GM08714 (cell line): ENCODE data around the gene ELFN1.

Experiments
- H3K4me3 ChIP-seq: fragments of 200-500 bp; sonication (Bioruptor generic); 2 replicates; pipeline ENCODE4 v1.5.1; 2014; ENCODE audit warnings: mild to moderate bottlenecking, low read length, inconsistent platforms
- ZNF274 ChIP-seq: IDR thresholded peaks from 2 replicates; pipeline ENCODE4 v1.6.1; 2012; ENCODE audit warnings: mild to moderate bottlenecking, low read depth, low read length

Gene ELFN1

DNA sequence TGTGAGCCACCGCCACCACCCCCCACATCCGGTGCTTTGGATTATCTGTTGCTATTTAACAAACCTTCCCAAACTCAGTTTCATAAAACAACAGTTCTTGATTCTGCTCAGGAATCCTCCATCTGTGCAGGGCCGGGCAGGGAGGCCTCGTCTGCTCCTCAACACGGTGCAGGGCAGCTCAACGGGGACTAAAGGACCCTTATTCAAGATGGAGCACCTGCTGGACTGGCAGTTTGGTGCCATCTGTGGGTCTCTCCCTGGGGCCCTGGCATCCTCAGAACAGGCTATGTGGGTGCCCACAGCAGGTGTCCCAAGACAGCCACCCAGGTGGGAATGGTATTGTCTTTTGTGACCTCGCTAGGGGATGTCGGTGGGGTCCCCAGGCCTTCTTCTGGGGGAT, 31.0 kb upstream of the ELFN1 start:
- TF ChIP-seq ZNF274, result no peak
- H3K4me3 ChIP-seq, result no peak overlapping the region

DNA sequence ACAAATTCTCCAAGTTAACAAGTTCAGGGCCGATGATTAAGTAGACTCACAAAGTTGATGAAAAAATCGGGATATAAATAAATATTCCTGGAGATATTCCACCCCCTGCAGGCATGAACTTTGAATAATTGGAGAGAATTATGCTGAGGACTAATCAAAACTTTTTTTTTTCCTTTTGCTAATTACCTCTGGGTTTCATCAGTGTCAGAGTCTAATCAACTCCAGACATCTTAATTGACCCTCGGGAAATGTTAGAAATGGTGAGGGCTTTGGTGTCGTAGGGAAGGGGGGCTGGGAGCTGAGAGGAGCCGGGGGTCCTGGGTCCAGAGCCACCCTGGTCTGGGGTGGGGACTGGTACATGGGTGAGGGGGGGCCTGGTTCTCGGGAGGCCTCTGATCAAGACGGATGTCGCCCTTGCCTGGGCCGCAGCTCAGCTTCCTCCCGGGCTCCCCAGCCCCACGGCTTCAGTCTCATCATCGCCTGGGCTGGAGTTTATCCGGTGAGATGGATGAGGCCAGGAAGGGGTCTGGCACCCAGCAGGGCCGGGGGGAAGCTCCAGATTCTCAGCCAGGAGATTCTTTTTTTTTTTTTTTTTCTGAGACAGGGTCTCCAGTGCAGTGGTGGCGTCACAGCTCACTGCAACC, 30.4 kb upstream of the ELFN1 start:
- H3K4me3 ChIP-seq, result no peak overlapping the region
- TF ChIP-seq ZNF274, result no peak

DNA sequence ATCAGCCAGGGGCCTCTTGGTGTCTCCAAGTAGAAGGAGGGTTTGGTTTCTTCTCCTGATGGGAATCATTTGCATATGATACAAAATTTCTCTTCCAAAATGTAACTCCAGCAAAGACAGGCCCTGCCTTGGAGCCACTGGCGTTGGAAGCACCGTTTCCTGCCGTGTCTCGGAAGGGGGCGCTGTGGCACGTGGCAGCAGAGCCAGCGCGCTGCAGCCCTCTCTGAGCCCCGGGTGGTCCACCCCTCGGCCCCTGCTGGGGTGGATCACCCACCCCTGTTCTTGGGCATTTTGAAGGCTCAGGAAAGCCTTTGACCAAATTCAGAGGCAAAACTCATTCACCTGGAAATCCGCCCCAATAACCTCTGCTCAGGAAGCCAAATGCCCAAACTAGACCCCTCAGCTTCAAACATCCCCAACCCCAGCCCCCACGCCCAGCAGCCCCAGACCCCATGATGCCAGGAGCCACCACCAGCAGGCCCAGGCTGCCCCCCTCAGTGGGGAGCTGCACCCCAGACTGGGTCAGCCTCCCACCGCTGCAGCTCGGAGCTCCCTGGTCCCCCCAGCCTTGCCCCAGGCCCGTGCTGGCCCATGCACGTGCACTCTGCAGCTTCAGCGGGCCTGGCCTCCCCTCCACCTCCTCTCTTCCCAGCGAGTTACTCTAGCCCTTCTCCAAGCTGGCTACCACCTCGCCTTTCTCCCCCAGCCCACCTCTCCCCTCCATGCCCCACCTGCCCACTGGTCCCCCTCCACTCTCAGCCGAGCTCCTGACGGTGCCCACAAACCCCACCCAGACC, 29.5 kb upstream of the ELFN1 start:
- no peak for TF ChIP-seq ZNF274
- no peak overlapping the region for H3K4me3 ChIP-seq

DNA sequence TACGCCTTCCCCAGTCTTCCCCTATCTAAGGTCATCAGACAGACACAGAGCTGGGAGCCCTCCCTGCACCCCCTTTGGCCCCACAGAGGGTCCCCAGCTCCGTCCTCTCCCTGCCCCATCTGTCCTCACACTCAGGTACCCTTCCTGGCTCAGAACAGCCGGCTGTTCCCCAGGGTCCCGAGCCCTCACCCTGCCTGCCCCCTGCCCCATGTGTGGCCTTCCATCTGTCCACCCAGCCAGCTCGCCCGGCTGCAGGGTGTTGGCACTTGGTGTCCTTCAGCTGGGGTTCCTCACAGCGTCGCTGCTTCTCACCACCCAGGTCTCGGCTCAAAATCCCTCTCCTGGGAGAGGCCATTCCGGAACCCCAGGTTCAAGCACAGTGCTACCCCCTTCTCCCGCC, 28.9 kb upstream of the ELFN1 start:
- TF ChIP-seq ZNF274, result no peak
- no peak overlapping the region for H3K4me3 ChIP-seq

DNA sequence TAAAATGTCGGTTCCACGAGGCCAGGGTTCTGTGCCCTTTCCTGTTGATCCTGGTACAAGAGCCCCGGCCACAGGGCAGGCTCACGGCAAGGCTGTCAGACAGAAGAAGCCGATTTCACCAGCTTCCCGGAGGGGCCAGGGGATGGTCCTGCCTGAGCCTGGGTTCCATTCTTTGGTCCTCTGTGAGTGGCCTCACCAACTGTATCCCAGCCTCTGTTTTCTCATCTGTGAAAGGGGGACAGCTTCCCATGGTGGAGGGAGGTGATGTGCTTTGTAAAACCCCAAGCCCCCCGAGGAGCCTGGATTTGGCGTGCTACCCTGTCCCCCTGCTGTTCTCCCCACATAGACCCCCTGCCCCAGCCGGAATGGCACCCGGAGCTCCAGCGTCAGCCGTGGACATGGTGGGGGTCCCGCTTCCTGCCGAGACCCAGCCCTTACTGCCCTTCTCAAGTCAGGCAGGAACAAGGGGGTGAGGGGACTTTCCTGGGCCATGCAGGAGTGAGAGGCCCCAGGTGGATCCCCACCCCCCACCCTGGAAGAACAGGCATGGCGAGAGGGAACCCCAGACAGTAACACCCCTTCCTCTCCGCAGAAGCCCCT, 28.3 kb upstream of the ELFN1 start:
- no peak for TF ChIP-seq ZNF274

DNA sequence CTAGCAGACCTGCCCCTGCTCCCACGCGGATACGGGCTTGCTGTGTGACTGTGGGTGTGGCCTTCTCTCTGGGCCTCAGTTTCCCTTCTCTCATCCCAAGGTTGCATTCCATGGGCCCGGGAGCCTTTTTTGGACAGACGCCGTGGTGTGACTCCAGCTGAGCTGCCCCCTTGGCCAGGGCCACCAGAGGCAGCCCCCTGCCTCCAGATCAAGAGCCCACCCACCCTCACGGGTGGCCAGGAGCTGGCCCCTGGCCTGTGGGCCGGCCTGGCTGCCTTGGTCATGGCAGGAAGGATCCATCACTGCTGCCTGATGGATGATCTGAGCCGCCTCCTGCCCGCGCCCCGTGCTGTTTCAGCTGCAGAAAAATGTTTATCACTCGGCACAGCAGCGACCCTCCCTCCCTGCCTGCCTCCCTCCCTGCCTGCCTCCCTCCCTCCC, 27.8 kb upstream of the ELFN1 start:
- H3K4me3 ChIP-seq, result no peak overlapping the region
- no peak for TF ChIP-seq ZNF274

More for the DNA sequence above, 28.3 kb upstream of the ELFN1 start:
- no peak overlapping the region for H3K4me3 ChIP-seq

DNA sequence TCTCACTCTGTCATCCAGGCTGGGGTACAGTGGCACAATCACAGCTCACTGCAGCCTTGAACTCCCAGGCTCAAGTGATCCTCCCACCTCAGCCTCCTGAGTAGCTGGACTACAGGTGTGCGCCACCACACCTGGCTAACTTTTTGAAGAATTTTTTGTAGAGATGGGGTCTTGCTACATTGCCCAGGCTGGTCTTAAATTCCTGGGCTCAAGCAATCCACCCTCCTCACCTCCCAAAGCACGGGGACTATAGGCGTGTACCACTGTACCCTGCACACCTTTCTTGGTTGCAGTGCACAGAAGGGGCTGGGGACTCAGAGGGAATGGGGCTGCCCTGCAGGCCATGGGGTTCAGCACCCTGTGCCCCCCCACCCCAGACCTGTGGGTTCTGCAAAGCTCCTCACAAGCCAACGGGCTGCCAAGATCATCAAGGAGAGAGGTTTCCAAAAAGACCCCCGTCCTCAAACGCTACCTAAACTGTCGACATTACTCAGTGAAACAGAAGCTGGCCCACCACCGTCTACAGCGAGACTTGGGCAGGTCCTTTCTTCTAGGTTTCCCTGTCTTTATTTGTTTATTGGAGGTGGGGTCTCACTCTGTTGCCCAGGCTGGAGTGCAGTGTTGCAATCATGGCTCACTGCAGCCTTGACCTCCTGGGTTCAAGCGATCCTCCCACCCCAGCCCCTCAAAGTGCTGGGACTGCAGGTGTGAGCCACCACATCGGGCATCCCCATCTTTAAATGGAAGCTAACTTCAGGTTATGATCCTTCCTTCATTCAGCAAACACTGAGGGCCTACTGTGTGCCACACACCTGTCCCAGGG, 26.6 kb upstream of the ELFN1 start:
- no peak overlapping the region for H3K4me3 ChIP-seq
- no peak for TF ChIP-seq ZNF274

DNA sequence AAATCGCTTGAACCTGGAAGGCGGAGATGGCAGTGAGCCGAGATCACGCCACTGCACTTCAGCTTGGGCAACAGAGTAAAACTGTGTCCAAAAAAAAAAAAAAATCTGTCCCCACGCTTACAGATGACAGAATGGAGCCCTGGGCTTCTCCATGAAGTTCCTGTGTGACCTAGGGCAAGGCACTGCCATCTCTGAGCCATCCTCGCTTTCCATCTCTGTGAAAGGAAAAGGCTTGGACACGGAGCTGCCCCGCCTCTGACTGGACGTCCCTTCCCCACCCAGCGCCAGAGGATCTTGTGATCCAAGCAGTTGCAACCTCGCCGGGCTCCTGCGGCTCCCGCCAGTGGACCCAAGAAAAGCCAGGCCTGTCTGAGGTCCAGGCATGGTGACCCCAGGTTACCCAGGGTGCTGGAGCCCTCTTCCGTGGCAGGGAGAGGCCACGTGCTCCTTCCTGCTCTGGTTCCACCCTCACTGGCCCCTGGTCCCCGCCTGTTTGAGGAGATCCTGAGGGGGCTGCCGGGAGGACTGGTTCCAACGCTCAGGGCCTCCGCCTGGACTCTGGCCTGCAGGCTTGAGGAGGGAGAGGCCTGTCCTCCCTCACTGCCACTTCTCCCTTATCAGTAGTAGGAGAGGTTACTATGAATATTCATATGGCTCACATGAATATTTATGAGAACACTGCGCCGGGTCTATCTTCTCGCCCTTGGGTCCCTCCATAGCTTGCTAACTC, 25.6 kb upstream of the ELFN1 start:
- no peak overlapping the region for H3K4me3 ChIP-seq
- no peak for TF ChIP-seq ZNF274

DNA sequence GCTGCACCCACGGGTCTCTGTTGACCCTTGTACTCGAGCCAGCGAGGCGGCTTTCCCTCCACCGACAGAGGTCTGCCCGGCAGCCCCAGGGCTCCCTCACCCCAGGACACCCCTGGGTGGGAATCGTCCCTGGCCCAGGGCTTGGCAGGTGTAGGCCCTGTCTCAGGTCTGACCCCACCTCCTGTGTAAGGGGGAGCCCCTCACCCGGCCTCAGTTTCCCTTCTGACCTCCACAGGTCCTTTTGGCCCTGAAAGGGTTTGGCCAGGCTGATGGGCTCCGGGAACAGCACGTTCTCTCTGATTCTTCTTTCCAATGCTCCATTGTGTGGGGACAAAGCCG, 25.0 kb upstream of the ELFN1 start:
- no peak overlapping the region for H3K4me3 ChIP-seq
- TF ChIP-seq ZNF274, result no peak

DNA sequence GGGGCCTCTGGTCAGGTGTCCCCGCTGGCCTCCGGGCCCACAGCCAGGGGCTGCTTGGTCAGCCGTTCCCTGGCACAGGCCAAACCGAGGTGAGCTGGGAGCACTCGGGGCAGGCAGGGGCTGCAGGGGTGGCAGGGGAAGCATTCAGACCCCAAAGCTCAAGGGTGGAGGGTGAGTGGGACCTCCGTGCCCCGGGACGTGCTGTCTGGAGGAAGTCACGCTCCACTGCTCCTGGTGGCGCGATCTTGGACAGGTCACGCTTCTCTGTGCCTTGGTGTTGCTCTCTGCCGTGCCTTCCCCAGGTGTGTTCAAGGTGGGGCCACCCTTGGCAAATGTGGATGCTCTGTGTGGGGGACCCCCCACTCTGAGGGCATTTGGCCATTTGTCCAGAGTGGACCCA, 24.6 kb upstream of the ELFN1 start:
- H3K4me3 ChIP-seq, result no peak overlapping the region
- TF ChIP-seq ZNF274, result no peak

DNA sequence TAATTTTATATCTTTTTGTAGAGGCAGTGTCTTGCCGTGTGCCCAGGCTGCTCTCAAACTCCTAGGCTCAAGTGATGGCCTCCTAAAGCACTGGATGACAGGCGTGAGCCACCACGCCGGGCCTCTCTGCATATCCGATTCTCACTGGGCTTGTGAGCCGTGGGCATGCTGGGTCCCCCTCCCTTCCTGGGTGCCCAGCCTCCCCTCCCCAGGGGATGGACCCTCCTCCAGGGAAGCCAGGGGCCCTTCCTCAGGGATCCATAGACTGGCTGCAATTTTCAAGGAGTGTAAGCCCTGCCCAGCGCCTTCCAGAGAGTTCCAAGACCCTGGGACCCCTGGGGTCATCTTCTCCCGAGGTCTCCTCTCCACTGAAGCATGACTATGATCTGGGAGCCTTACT, 23.7 kb upstream of the ELFN1 start:
- H3K4me3 ChIP-seq, result no peak overlapping the region
- no peak for TF ChIP-seq ZNF274

DNA sequence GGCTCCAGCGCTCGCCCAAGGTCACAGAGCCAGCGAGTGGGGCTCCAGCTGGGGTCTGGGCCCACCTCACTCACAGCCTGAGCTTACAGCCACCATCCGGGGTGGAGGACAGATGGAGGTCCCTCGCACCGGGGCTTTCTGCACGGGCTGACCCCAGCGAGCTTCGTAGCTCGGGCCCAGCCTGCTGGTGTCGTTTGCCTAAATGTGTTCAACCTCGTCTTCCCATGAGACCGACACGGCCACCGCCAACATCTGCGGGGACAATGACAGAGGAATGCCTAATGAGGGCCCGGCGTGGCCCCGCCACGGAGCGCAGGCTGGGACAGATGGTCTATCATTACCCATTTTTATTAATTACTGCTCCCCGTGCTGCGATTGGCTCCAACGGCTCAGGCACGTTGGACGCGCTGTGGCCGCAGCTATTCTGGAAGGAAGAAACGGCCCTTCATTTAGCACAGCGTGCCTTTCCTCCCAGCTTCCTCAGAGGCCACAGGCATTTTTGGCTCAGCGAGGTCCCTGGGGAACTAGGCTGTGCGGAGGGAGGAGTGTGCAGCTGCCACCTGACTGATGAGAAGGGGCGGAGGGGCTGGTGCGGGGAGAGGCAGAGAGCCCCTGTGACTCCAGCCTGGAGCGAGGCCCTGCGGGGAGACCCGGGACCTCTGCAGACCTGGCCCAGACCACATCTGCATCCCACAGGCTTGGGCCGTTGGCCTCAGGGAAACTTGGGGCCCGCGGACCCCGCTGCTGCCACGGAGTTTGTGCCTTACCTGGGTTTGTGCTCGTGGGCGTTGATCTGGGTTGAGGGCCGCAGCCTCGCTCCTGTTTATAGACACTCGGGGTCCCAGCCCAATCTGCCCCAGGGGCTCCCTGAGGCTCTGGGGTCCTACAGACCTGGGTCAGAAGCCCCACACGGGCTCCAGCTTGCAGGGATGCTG, 22.9 kb upstream of the ELFN1 start:
- no peak overlapping the region for H3K4me3 ChIP-seq
- no peak for TF ChIP-seq ZNF274
